Osteocyte (in vitro differentiated cells): Measurements from ENCODE around the gene TDRKH. TPM values are rescaled to one million over a fixed set of nuclear protein-coding genes. Genes with fewer than 3 reads are reported as not detected.

Source experiments
- DNase-seq: peaks from one replicate; pipeline ENCODE4 v3.0.0; 2021; ENCODE audit warnings: mixed read lengths; ENCODE audit not compliant: unreplicated experiment; ENCODE audit errors: extremely low spot score
- H3K27ac Mint-ChIP-seq: one replicate; pipeline ENCODE4 v1.8.0; 2021; ENCODE audit warnings: mild to moderate bottlenecking, mixed read lengths; ENCODE audit not compliant: unreplicated experiment
- H3K27me3 Mint-ChIP-seq: one replicate; pipeline ENCODE4 v1.8.0; 2021; ENCODE audit warnings: mixed read lengths; ENCODE audit not compliant: unreplicated experiment
- H3K36me3 Mint-ChIP-seq: one replicate; pipeline ENCODE4 v1.8.0; 2021; ENCODE audit warnings: mixed read lengths; ENCODE audit not compliant: unreplicated experiment
- H3K4me1 Mint-ChIP-seq: one replicate; pipeline ENCODE4 v1.8.0; 2021; ENCODE audit warnings: mixed read lengths; ENCODE audit not compliant: unreplicated experiment
- H3K4me3 Mint-ChIP-seq: one replicate; pipeline ENCODE4 v1.8.0; 2021; ENCODE audit warnings: mild to moderate bottlenecking, moderate library complexity, mixed read lengths; ENCODE audit not compliant: unreplicated experiment
- H3K9me3 Mint-ChIP-seq: one replicate; pipeline ENCODE4 v1.8.0; 2021; ENCODE audit warnings: mixed read lengths; ENCODE audit not compliant: unreplicated experiment
- CTCF ChIP-seq: fragments of 200-600 bp; sonication (generic); IDR thresholded peaks from 2 replicates; pipeline ENCODE4 v1.5.0; 2021; ENCODE audit warnings: antibody characterized with exemption, mild to moderate bottlenecking, moderate library complexity
- total RNA-seq: library from RNA; stranded (reverse); gene quantifications from 2 replicates; pipeline ENCODE4 v1.2.1, GENCODE V29; 2021

Gene TDRKH
- total RNA-seq, 1 donor from 2014 or later, result 3.6 TPM

DNA sequence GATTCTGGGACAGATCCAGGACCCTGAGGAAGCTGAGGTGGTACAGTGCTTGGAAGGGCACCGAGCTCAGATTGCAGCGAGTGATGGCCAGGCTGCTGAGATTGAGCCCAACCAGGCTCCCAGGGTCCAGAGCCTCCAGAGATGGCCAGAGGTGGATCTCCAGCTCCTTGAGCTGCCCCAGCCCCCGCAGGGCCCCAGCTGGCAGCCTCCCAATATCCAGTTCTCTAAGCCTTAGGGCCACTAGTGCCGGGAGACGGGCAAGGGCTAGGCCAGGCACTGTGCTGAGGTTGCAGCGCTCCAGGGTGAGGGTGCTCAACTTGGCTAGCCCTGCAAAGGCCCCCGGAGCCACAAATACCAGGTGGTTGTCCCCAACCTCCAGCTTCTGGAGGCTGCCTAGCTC is 11.5 kb upstream of the TDRKH start:
- Mint-ChIP-seq H3K27ac (no peak overlapping the region), H3K36me3 (no peaks in the 10 kb centered on the region), H3K9me3 (no peaks in the 10 kb centered on the region), H3K4me1 (no peaks in the 10 kb centered on the region), H3K27me3 (peaks cover 60% of the 10 kb centered on the region), H3K4me3 (no peak overlapping the region)
- TF ChIP-seq CTCF, result no peak
- no peak for DNase-seq

- H3K9me3 Mint-ChIP-seq, result no peaks in the 10 kb centered on the region
- TF ChIP-seq CTCF, result no peak
- H3K27me3 Mint-ChIP-seq, result peaks cover 56% of the 10 kb centered on the region
- H3K36me3 Mint-ChIP-seq, result no peaks in the 10 kb centered on the region
- no peaks in the 10 kb centered on the region for H3K4me1 Mint-ChIP-seq
- H3K4me3 Mint-ChIP-seq, result no peak overlapping the region
- DNase-seq, result peak; percentile 76
- H3K27ac Mint-ChIP-seq, result no peak overlapping the region
Measured at GRCh38 chr1:151801310-151801820, 11.1 kb upstream of the TDRKH start.

GRCh38 chr1:151800830-151801229 is 10.5 kb upstream of the TDRKH start:
- DNase-seq, result no peak
- Mint-ChIP-seq H3K9me3 (no peaks in the 10 kb centered on the region), H3K27me3 (peaks cover 52% of the 10 kb centered on the region), H3K27ac (no peak overlapping the region), H3K4me1 (no peaks in the 10 kb centered on the region), H3K4me3 (no peak overlapping the region), H3K36me3 (no peaks in the 10 kb centered on the region)
- TF ChIP-seq CTCF, result no peak

DNA sequence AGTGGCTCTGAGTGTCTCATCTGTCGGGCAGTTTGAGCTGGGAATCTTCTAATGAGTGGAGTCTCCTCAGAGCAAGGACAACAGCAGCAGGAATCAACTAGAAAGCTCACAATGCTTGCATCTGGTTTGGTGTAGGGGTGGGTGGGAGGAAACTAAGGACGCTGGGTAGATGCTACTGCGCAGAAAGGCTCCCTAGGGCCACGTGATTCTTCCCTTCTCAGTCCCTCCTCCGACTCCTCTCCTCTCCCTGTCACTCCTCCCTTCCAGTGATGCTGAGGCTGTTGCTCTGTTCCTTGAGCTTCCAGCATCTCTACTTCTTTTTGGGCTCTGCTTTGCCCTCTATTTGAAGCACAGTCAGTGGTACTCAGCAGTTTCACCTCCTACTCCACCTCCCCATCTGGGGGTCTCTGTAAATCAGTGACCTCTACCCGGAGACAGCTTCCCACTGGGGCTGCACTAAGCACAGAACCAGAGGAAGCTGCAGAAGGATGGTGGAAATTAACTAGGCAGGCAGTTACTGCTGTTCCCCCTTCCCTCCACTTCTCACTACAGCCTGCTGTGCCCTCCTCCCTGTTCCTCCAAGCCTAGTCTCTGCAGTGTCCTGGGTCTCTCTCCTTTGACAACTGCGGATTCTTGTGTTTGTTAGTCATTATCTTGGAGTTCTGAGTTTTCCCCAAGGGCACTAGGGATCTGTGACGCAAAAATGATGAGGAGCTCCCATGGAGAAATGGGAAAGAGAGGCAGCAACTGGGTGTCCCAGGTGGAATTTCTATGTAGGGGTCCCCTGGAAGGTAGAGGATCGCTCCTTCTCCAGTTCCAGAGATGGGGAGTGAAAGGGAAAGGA is 9.1 kb upstream of the TDRKH start:
- Mint-ChIP-seq H3K27me3 (peaks cover 38% of the 10 kb centered on the region), H3K4me3 (no peak overlapping the region), H3K4me1 (no peaks in the 10 kb centered on the region), H3K36me3 (no peaks in the 10 kb centered on the region), H3K9me3 (no peaks in the 10 kb centered on the region), H3K27ac (no peak overlapping the region)
- TF ChIP-seq CTCF, result no peak
- DNase-seq, result no peak

GRCh38 chr1:151798571-151798970 is 8.3 kb upstream of the TDRKH start:
- Mint-ChIP-seq H3K27ac (no peak overlapping the region), H3K27me3 (peaks cover 31% of the 10 kb centered on the region), H3K36me3 (no peaks in the 10 kb centered on the region), H3K4me1 (no peaks in the 10 kb centered on the region), H3K9me3 (no peaks in the 10 kb centered on the region), H3K4me3 (no peak overlapping the region)
- TF ChIP-seq CTCF, result no peak
- DNase-seq, result no peak
